Activated naive CD8-positive, alpha-beta T cell treated with anti-CD3 and anti-CD28 coated beads, Interleukin-2, amount 50 U/mL, for 24 hours (primary cell): Measurements from ENCODE around the gene GRK2.
"Not testable (repeated sequence)": the region's sequence is repeated elsewhere in the genome, so short reads cannot be mapped to it uniquely, and the experiment has no call there.

Experiments used
- ATAC-seq: fragments of 150-1000 bp; cut with Tn5 transposase; one replicate; pipeline ENCODE4 v1.10.0; 2021
- DNase-seq: peaks from one replicate; pipeline ENCODE4 v3.0.0; 2021
- H3K27ac Mint-ChIP-seq: one replicate; pipeline ENCODE4 v1.8.0; 2021; ENCODE audit warnings: mild to moderate bottlenecking, mixed read lengths
- H3K27me3 Mint-ChIP-seq: one replicate; pipeline ENCODE4 v1.8.0; 2021; ENCODE audit warnings: mixed read lengths
- H3K36me3 Mint-ChIP-seq: one replicate; pipeline ENCODE4 v1.8.0; 2021; ENCODE audit warnings: low read depth, mixed read lengths
- H3K4me1 Mint-ChIP-seq: one replicate; pipeline ENCODE4 v1.8.0; 2021; ENCODE audit warnings: mixed read lengths
- H3K4me3 Mint-ChIP-seq: one replicate; pipeline ENCODE4 v1.8.0; 2021; ENCODE audit warnings: mild to moderate bottlenecking, moderate library complexity, mixed read lengths
- H3K9me3 Mint-ChIP-seq: one replicate; pipeline ENCODE4 v1.8.0; 2021; ENCODE audit warnings: mixed read lengths

The GRK2 gene

GRCh38 chr11:67313125-67313890 is 47.0 kb downstream of the GRK2 start:
- H3K27me3 Mint-ChIP-seq, result peaks cover 4% of the 10 kb centered on the region
- peaks cover 3% of the 10 kb centered on the region for H3K36me3 Mint-ChIP-seq
- no peak overlapping the region for H3K4me3 Mint-ChIP-seq
- H3K9me3 Mint-ChIP-seq, result no peaks in the 10 kb centered on the region
- peaks cover 33% of the 10 kb centered on the region for H3K4me1 Mint-ChIP-seq
- DNase-seq (no peak), ATAC-seq (no peak)
- peak overlapping the region; percentile 67 for H3K27ac Mint-ChIP-seq

GRCh38 chr11:67314218-67314617 is 47.9 kb downstream of the GRK2 start:
- DNase-seq, result no peak
- Mint-ChIP-seq H3K4me3 (no peak overlapping the region), H3K4me1 (peaks cover 41% of the 10 kb centered on the region), H3K9me3 (no peaks in the 10 kb centered on the region), H3K36me3 (peaks cover 3% of the 10 kb centered on the region), H3K27me3 (peaks cover 4% of the 10 kb centered on the region), H3K27ac (no peak overlapping the region)
- no peak for ATAC-seq

GRCh38 chr11:67315325-67315909 is 49.1 kb downstream of the GRK2 start:
- H3K4me1 Mint-ChIP-seq, result peaks cover 43% of the 10 kb centered on the region
- H3K9me3 Mint-ChIP-seq, result no peaks in the 10 kb centered on the region
- H3K27me3 Mint-ChIP-seq, result peaks cover 4% of the 10 kb centered on the region
- no peak for ATAC-seq
- H3K36me3 Mint-ChIP-seq, result peaks cover 3% of the 10 kb centered on the region
- no peak overlapping the region for H3K27ac Mint-ChIP-seq
- no peak overlapping the region for H3K4me3 Mint-ChIP-seq
- no peak for DNase-seq

GRCh38 chr11:67316882-67317204 is 50.6 kb downstream of the GRK2 start:
- peaks cover 3% of the 10 kb centered on the region for H3K36me3 Mint-ChIP-seq
- peak overlapping the region; percentile 94 for H3K4me3 Mint-ChIP-seq
- peaks cover 4% of the 10 kb centered on the region for H3K27me3 Mint-ChIP-seq
- H3K9me3 Mint-ChIP-seq, result no peaks in the 10 kb centered on the region
- no peak for DNase-seq
- no peak for ATAC-seq
- peak overlapping the region; percentile 98 for H3K27ac Mint-ChIP-seq
- peaks cover 38% of the 10 kb centered on the region for H3K4me1 Mint-ChIP-seq

GRCh38 chr11:67317205-67317887 is 51.1 kb downstream of the GRK2 start:
- Mint-ChIP-seq H3K4me3 (peak overlapping the region; percentile 94), H3K36me3 (peaks cover 3% of the 10 kb centered on the region), H3K9me3 (no peaks in the 10 kb centered on the region), H3K27ac (peak overlapping the region; percentile 98), H3K4me1 (peaks cover 33% of the 10 kb centered on the region), H3K27me3 (peaks cover 4% of the 10 kb centered on the region)
- peak; percentile 99 for DNase-seq
- peak; percentile 84 for ATAC-seq

GRCh38 chr11:67317888-67318555 is 51.7 kb downstream of the GRK2 start:
- Mint-ChIP-seq H3K9me3 (no peaks in the 10 kb centered on the region), H3K4me3 (peak overlapping the region; percentile 94), H3K4me1 (peaks cover 27% of the 10 kb centered on the region), H3K27ac (peak overlapping the region; percentile 98), H3K27me3 (peaks cover 4% of the 10 kb centered on the region), H3K36me3 (peaks cover 3% of the 10 kb centered on the region)
- DNase-seq (no peak), ATAC-seq (peak; percentile 5)

GRCh38 chr11:67318876-67319275 is 52.6 kb downstream of the GRK2 start:
- not testable (repeated sequence) for ATAC-seq, H3K36me3 Mint-ChIP-seq, H3K9me3 Mint-ChIP-seq, DNase-seq, H3K27ac Mint-ChIP-seq, H3K27me3 Mint-ChIP-seq
- peak overlapping the region; percentile 94 for H3K4me3 Mint-ChIP-seq
- H3K4me1 Mint-ChIP-seq, result peaks cover 20% of the 10 kb centered on the region

GRCh38 chr11:67320011-67320410 is 53.7 kb downstream of the GRK2 start:
- Mint-ChIP-seq H3K4me3 (no peak overlapping the region), H3K36me3 (peaks cover 3% of the 10 kb centered on the region), H3K4me1 (peaks cover 20% of the 10 kb centered on the region), H3K9me3 (no peaks in the 10 kb centered on the region), H3K27ac (no peak overlapping the region), H3K27me3 (peaks cover 4% of the 10 kb centered on the region)
- ATAC-seq (no peak), DNase-seq (no peak)

- Mint-ChIP-seq H3K4me1 (peaks cover 20% of the 10 kb centered on the region), H3K4me3 (no peak overlapping the region), H3K27me3 (peaks cover 4% of the 10 kb centered on the region), H3K9me3 (no peaks in the 10 kb centered on the region), H3K27ac (no peak overlapping the region), H3K36me3 (peaks cover 3% of the 10 kb centered on the region)
- ATAC-seq (no peak), DNase-seq (no peak)
Measured at GRCh38 chr11:67320691-67321090, 54.4 kb downstream of the GRK2 start.

GRCh38 chr11:67321313-67321871 is 55.1 kb downstream of the GRK2 start:
- Mint-ChIP-seq H3K4me1 (peaks cover 20% of the 10 kb centered on the region), H3K27me3 (peaks cover 4% of the 10 kb centered on the region), H3K36me3 (peaks cover 3% of the 10 kb centered on the region), H3K27ac (no peak overlapping the region), H3K9me3 (no peaks in the 10 kb centered on the region), H3K4me3 (no peak overlapping the region)
- DNase-seq (no peak), ATAC-seq (no peak)

- DNase-seq (no peak), ATAC-seq (no peak)
- no peaks in the 10 kb centered on the region for H3K9me3 Mint-ChIP-seq
- H3K27me3 Mint-ChIP-seq, result peaks cover 4% of the 10 kb centered on the region
- H3K4me1 Mint-ChIP-seq, result peaks cover 17% of the 10 kb centered on the region
- no peak overlapping the region for H3K4me3 Mint-ChIP-seq
- H3K36me3 Mint-ChIP-seq, result peaks cover 3% of the 10 kb centered on the region
- H3K27ac Mint-ChIP-seq, result no peak overlapping the region
Measured at GRCh38 chr11:67322049-67322448, 55.8 kb downstream of the GRK2 start.

GRCh38 chr11:67323526-67323925 is 57.3 kb downstream of the GRK2 start:
- no peak overlapping the region for H3K4me3 Mint-ChIP-seq
- H3K4me1 Mint-ChIP-seq, result peaks cover 8% of the 10 kb centered on the region
- H3K9me3 Mint-ChIP-seq, result no peaks in the 10 kb centered on the region
- DNase-seq (no peak), ATAC-seq (no peak)
- no peaks in the 10 kb centered on the region for H3K27me3 Mint-ChIP-seq
- no peaks in the 10 kb centered on the region for H3K36me3 Mint-ChIP-seq
- no peak overlapping the region for H3K27ac Mint-ChIP-seq

- Mint-ChIP-seq H3K27ac (no peak overlapping the region), H3K4me1 (no peaks in the 10 kb centered on the region), H3K27me3 (no peaks in the 10 kb centered on the region), H3K9me3 (no peaks in the 10 kb centered on the region), H3K36me3 (no peaks in the 10 kb centered on the region), H3K4me3 (no peak overlapping the region)
- ATAC-seq (no peak), DNase-seq (no peak)
Measured at GRCh38 chr11:67332081-67332691, 65.9 kb downstream of the GRK2 start.
